ENCODE measurements around the gene CYTH2. TPM values are rescaled to one million over a fixed set of nuclear protein-coding genes. Genes with fewer than 3 reads are reported as not detected.
A peak's percentile ranks its signal among the peaks of the same experiment; 100 is the strongest.

CYTH2 gene
- total and polyA plus RNA-seq, 2 experiments from 2014 or later, result 41.1 to 60.4 TPM

DNA sequence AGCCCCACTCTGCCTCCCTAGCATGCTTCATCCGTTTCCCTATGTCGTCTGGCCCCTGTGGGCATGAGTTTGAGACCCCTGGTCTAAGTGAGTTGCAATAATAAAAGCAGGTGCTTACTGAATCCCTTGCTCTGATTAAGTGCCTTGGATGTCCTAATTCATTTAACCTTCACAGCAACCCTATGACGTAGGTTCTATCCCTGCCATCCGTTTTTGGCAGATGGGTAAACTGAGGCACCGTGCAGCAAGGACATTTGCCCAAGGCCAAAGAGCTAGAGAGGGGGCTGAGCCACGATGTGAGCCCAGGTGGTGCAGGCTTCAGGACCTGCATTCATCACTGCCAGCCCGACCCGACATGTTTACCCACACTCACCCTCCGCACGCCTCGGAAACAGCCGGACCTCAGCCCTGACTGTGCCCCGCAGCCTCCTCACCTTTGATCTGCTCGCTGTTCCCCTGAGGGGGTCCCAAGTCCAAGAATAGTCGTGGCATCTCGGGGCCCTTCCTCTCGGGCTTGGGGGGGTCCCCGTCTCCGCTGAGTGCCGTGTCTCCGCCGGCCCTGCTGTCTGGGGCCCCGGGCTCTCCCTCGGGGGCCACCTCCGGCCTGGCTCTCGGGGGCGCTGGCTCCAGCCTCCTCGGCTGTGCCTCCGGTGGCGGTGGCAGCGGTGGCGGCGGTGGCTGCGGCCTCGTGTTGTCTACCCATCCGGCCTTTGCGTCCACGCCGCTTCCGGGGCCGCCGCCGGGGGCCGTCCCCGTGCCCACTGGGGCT is 28.0 kb downstream of the CYTH2 start:
- no peaks in the 10 kb centered on the region for H3K9me2 ChIP-seq (ENCODE audit: insufficient read depth)
- 0 out of 2 replicates have a peak, but pooled peaks cover 2% of the 10 kb centered on the region for H3K27me3 ChIP-seq (ENCODE audit: insufficient read depth)
- Mint-ChIP-seq H3K27ac (no peak overlapping the region), H3K36me3 (ENCODE audit: low read depth) (no peaks in the 10 kb centered on the region; the same call in 1 of the 3 replicates), H3K4me1 (peaks cover 18% of the 10 kb centered on the region), H3K4me3 (no peak overlapping the region), H3K9me3 (no peaks in the 10 kb centered on the region; the same call in 2 of the 3 replicates), H3K27me3 (ENCODE audit: insufficient read depth, low read depth, poor library complexity) (peaks cover 18% of the 10 kb centered on the region)
- H3K4me1 ChIP-seq (ENCODE audit: insufficient read depth), result peaks cover 10% of the 10 kb centered on the region; the same call in 1 of the 2 replicates
- H3K79me2 ChIP-seq (replicated peaks; ENCODE audit: insufficient read depth), result no peaks in the 10 kb centered on the region
- H2AFZ ChIP-seq, result no peak overlapping the region
- no peaks in the 10 kb centered on the region; the same call in 1 of the 2 replicates for H4K20me1 ChIP-seq (replicated peaks; ENCODE audit: insufficient read depth)
- no peaks in the 10 kb centered on the region for H3K36me3 ChIP-seq (ENCODE audit: insufficient read depth)
- no peak overlapping the region for H3K4me3 ChIP-seq
- no peak overlapping the region for H3K27ac ChIP-seq (ENCODE audit: low read depth)
- peak; percentile 6 for DNase-seq (ENCODE audit: low spot score)
- no peak overlapping the region for H3K4me2 ChIP-seq
- peaks cover 20% of the 10 kb centered on the region for H3F3A ChIP-seq (replicated peaks; ENCODE audit: low read depth)
- TF ChIP-seq CTCF (conservative IDR thresholded peaks at IDR 0.05; ENCODE audit: low read depth in 2 of 2), result no peak
- TF ChIP-seq JUNB (IDR thresholded peaks at IDR 0.05; ENCODE audit: unreplicated experiment), result no peak
- TF ChIP-seq, protein P1, sequence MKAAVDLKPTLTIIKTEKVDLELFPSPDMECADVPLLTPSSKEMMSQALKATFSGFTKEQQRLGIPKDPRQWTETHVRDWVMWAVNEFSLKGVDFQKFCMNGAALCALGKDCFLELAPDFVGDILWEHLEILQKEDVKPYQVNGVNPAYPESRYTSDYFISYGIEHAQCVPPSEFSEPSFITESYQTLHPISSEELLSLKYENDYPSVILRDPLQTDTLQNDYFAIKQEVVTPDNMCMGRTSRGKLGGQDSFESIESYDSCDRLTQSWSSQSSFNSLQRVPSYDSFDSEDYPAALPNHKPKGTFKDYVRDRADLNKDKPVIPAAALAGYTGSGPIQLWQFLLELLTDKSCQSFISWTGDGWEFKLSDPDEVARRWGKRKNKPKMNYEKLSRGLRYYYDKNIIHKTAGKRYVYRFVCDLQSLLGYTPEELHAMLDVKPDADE (IDR thresholded peaks at IDR 0.05), result no peak
- no peak for TF ChIP-seq ZNF331 (CRISPR knock-in tag; IDR thresholded peaks at IDR 0.05; ENCODE audit: low read depth)
- TF ChIP-seq, protein P2, sequence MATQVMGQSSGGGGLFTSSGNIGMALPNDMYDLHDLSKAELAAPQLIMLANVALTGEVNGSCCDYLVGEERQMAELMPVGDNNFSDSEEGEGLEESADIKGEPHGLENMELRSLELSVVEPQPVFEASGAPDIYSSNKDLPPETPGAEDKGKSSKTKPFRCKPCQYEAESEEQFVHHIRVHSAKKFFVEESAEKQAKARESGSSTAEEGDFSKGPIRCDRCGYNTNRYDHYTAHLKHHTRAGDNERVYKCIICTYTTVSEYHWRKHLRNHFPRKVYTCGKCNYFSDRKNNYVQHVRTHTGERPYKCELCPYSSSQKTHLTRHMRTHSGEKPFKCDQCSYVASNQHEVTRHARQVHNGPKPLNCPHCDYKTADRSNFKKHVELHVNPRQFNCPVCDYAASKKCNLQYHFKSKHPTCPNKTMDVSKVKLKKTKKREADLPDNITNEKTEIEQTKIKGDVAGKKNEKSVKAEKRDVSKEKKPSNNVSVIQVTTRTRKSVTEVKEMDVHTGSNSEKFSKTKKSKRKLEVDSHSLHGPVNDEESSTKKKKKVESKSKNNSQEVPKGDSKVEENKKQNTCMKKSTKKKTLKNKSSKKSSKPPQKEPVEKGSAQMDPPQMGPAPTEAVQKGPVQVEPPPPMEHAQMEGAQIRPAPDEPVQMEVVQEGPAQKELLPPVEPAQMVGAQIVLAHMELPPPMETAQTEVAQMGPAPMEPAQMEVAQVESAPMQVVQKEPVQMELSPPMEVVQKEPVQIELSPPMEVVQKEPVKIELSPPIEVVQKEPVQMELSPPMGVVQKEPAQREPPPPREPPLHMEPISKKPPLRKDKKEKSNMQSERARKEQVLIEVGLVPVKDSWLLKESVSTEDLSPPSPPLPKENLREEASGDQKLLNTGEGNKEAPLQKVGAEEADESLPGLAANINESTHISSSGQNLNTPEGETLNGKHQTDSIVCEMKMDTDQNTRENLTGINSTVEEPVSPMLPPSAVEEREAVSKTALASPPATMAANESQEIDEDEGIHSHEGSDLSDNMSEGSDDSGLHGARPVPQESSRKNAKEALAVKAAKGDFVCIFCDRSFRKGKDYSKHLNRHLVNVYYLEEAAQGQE (IDR thresholded peaks at IDR 0.05; ENCODE audit: unreplicated experiment), result no peak
- TF ChIP-seq EZH2 (IDR thresholded peaks at IDR 0.05; ENCODE audit: low read depth, unreplicated experiment), result no peak
- no peak for TF ChIP-seq EZH2phosphoT487 (IDR thresholded peaks at IDR 0.05; ENCODE audit: unreplicated experiment)
- TF ChIP-seq, protein P3, sequence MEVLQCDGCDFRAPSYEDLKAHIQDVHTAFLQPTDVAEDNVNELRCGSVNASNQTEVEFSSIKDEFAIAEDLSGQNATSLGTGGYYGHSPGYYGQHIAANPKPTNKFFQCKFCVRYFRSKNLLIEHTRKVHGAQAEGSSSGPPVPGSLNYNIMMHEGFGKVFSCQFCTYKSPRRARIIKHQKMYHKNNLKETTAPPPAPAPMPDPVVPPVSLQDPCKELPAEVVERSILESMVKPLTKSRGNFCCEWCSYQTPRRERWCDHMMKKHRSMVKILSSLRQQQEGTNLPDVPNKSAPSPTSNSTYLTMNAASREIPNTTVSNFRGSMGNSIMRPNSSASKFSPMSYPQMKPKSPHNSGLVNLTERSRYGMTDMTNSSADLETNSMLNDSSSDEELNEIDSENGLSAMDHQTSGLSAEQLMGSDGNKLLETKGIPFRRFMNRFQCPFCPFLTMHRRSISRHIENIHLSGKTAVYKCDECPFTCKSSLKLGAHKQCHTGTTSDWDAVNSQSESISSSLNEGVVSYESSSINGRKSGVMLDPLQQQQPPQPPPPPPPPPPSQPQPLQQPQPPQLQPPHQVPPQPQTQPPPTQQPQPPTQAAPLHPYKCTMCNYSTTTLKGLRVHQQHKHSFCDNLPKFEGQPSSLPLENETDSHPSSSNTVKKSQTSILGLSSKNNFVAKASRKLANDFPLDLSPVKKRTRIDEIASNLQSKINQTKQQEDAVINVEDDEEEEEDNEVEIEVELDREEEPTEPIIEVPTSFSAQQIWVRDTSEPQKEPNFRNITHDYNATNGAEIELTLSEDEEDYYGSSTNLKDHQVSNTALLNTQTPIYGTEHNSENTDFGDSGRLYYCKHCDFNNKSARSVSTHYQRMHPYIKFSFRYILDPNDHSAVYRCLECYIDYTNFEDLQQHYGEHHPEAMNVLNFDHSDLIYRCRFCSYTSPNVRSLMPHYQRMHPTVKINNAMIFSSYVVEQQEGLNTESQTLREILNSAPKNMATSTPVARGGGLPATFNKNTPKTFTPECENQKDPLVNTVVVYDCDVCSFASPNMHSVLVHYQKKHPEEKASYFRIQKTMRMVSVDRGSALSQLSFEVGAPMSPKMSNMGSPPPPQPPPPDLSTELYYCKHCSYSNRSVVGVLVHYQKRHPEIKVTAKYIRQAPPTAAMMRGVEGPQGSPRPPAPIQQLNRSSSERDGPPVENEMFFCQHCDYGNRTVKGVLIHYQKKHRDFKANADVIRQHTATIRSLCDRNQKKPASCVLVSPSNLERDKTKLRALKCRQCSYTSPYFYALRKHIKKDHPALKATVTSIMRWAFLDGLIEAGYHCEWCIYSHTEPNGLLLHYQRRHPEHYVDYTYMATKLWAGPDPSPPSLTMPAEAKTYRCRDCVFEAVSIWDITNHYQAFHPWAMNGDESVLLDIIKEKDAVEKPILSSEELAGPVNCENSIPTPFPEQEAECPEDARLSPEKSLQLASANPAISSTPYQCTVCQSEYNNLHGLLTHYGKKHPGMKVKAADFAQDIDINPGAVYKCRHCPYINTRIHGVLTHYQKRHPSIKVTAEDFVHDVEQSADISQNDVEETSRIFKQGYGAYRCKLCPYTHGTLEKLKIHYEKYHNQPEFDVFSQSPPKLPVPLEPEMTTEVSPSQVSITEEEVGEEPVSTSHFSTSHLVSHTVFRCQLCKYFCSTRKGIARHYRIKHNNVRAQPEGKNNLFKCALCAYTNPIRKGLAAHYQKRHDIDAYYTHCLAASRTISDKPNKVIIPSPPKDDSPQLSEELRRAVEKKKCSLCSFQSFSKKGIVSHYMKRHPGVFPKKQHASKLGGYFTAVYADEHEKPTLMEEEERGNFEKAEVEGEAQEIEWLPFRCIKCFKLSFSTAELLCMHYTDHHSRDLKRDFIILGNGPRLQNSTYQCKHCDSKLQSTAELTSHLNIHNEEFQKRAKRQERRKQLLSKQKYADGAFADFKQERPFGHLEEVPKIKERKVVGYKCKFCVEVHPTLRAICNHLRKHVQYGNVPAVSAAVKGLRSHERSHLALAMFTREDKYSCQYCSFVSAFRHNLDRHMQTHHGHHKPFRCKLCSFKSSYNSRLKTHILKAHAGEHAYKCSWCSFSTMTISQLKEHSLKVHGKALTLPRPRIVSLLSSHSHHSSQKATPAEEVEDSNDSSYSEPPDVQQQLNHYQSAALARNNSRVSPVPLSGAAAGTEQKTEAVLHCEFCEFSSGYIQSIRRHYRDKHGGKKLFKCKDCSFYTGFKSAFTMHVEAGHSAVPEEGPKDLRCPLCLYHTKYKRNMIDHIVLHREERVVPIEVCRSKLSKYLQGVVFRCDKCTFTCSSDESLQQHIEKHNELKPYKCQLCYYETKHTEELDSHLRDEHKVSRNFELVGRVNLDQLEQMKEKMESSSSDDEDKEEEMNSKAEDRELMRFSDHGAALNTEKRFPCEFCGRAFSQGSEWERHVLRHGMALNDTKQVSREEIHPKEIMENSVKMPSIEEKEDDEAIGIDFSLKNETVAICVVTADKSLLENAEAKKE (CRISPR knock-in tag; IDR thresholded peaks at IDR 0.05), result no peak
- TF ChIP-seq ZNF114 (CRISPR knock-in tag; IDR thresholded peaks at IDR 0.05), result no peak
- no peak for TF ChIP-seq STAT1 (IDR thresholded peaks at IDR 0.05; ENCODE audit: unreplicated experiment)
- no peak for TF ChIP-seq CREB1 (CRISPR knock-in tag; IDR thresholded peaks at IDR 0.05; ENCODE audit: low read depth)
- ATAC-seq, result no peak

All from GM23338 (cell line).